Measurements from ENCODE around the gene ENTPD1.

GRCh38 chr10:95796504-95796903 lies 40.5 kb downstream of the ENTPD1 start:
- no peak for TF ChIP-seq EZH2 (IDR thresholded peaks at IDR 0.05; ENCODE audit: insufficient read depth, poor library complexity, severe bottlenecking)
- no peak for TF ChIP-seq EZH2phosphoT487 (IDR thresholded peaks at IDR 0.05; ENCODE audit: insufficient read depth, low read depth)
